C4-2B (cell line): ENCODE data around the gene PEAR1.

ENCODE experiments used
- H3K27ac ChIP-seq: fragments of 450-650 bp; 2 replicates; pipeline ENCODE4 v1.5.1; 2017
- CTCF ChIP-seq: fragments of 450-650 bp; conservative IDR thresholded peaks from 2 replicates; pipeline ENCODE4 v1.5.1; 2017; ENCODE audit warnings: mild to moderate bottlenecking
- ZFX ChIP-seq: fragments of 450-650 bp; IDR thresholded peaks from 2 replicates; pipeline ENCODE4 v1.6.1; 2017

Gene PEAR1

GRCh38 chr1:156856282-156856785, 37.2 kb upstream of the PEAR1 start:
- H3K27ac ChIP-seq: no peak overlapping the region
- TF ChIP-seq ZFX (no peak), CTCF (no peak)

DNA sequence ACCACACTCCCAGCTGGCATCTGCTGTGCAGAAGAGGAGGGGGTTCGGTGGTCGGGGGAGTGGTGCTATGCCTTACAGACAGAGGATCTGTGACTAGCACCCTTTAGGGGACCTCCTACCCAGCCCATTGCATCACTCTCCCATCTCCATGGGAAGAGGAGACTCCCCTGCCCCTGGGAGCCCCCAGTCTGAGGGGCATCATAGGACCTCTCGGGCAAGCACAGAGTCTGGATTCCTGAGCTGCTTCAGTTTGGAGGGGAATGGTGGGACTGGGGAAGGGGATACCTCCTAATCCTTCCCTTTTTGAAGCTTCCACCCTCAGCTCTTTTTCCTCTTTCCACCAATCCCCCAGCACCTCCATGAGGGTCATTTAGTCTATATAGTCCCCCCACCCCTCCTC, 36.0 kb upstream of the PEAR1 start:
- H3K27ac ChIP-seq: no peak overlapping the region
- no peak for TF ChIP-seq ZFX
- no peak for TF ChIP-seq CTCF

GRCh38 chr1:156858555-156858956, 35.0 kb upstream of the PEAR1 start:
- TF ChIP-seq CTCF: no peak
- TF ChIP-seq ZFX: no peak

DNA sequence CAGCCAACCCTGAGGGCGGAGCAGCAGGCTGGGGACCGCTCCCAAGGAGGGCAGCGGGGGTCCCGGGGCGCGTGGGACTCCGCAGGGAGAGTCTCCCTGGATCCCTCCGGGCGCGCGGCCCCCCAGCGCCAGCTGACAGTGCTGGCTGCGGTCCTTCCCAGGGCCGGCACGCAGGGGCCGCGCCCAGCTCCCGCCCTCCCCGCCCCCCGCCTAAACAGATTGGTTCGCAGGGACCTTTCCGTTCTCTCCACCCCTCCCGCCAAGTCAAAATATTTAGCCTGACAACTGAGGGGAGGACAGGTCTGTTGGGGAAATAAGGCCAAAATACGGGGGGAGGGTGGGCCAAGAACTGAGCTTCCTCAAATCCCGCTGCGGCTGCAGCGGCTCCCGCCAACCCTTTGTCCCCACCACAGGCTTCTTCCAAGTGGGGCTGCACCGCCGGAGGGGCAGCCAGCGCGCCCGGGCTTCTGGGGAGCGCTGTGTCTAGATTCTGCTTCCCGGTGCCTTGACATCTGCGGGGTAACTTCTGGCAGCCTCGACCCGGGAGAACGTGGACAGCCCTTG, 34.5 kb upstream of the PEAR1 start, which contains the start of gene INSRR:
TSS of gene INSRR (minus strand) at position 159 of the 564 bp plus-strand sequence. CDS start 496 bp downstream, outside the sequence.
- TF ChIP-seq ZFX (no peak), CTCF (no peak)
- H3K27ac ChIP-seq: no peak within 1 kb of the TSS

More at GRCh38 chr1:156858555-156858956, 35.0 kb upstream of the PEAR1 start:
- no peak overlapping the region for H3K27ac ChIP-seq

GRCh38 chr1:156859523-156860112, 33.9 kb upstream of the PEAR1 start:
- TF ChIP-seq CTCF: no peak
- H3K27ac ChIP-seq: no peak overlapping the region

DNA sequence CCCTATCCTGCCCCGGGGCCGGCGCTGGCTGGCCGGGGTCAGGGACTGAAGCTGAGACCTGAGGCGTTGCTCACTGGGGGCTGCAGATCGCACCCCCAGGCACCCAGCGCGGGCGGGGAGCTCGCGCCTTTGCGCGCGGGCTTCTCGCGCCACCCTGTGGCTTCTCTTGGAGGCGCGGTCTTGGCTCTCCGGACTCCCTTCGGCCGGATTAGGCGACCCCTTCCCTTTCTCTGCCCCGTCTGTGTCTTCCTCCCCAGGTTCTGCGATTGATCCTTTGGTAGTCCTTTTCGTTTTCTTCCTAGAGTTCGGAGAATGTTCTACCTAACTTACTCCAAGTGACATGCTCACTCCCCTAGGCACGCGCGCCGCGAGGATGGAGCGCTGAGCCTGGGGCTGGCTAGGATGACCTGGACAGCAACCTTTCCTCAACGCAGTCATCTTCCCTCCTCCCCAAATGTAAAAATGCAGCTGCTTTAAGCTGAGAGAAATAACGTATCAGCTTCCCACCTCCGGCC, 33.3 kb upstream of the PEAR1 start:
- TF ChIP-seq ZFX: no peak
- TF ChIP-seq CTCF: peak; percentile 92
- no peak overlapping the region for H3K27ac ChIP-seq

- TF ChIP-seq CTCF: no peak
- TF ChIP-seq ZFX: no peak
- H3K27ac ChIP-seq: no peak within 1 kb of the TSS
These were observed 32.7 kb upstream of the PEAR1 start, which contains the start of gene NTRK1 for GRCh38 chr1:156860628-156861423. NTRK1 (plus strand) TSS chr1:156860865; CDS start chr1:156860935, 70 bp downstream.
